GM12864 (cell line): Measurements from ENCODE around the gene FPR2.

Experiments
- DNase-seq: peaks from one replicate; pipeline ENCODE4 v3.0.0-alpha.2; 2011; ENCODE audit warnings: low read depth
- H3K4me3 ChIP-seq: 2 replicates; pipeline ENCODE4 v1.5.1; 2011; ENCODE audit warnings: mild to moderate bottlenecking, low read depth, low read length, control low read depth
- TF ChIP-seq, protein P1 (sequence below): IDR thresholded peaks from 2 replicates; pipeline ENCODE4 v1.5.1; 2011; ENCODE audit warnings: low read depth, mild to moderate bottlenecking, moderate library complexity, low read length, control low read depth, inconsistent platforms; ENCODE audit errors: missing control alignments

Gene FPR2

DNA sequence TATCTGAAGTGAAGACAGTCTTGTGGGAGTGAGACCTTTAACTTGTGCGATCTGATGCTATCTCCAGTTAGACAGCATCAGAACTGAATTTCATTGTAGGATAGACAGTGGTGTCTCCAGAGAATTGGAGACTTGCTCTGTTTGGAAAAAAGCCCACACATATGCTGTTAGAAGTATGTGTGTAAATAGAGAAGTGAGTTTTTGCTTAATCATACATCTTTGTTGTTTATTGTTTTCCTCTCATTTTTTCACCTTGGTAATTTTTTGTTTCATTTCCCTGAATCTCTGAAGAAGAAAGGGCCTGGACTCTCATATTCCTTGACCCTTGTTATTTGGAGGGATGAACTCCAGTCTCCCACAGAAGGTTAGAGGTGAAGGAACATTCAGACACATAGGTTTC is 55.7 kb downstream of the FPR2 start:
- DNase-seq: no peak
- no peak overlapping the region for H3K4me3 ChIP-seq
- TF ChIP-seq, protein P1, sequence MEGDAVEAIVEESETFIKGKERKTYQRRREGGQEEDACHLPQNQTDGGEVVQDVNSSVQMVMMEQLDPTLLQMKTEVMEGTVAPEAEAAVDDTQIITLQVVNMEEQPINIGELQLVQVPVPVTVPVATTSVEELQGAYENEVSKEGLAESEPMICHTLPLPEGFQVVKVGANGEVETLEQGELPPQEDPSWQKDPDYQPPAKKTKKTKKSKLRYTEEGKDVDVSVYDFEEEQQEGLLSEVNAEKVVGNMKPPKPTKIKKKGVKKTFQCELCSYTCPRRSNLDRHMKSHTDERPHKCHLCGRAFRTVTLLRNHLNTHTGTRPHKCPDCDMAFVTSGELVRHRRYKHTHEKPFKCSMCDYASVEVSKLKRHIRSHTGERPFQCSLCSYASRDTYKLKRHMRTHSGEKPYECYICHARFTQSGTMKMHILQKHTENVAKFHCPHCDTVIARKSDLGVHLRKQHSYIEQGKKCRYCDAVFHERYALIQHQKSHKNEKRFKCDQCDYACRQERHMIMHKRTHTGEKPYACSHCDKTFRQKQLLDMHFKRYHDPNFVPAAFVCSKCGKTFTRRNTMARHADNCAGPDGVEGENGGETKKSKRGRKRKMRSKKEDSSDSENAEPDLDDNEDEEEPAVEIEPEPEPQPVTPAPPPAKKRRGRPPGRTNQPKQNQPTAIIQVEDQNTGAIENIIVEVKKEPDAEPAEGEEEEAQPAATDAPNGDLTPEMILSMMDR: no peak

DNA sequence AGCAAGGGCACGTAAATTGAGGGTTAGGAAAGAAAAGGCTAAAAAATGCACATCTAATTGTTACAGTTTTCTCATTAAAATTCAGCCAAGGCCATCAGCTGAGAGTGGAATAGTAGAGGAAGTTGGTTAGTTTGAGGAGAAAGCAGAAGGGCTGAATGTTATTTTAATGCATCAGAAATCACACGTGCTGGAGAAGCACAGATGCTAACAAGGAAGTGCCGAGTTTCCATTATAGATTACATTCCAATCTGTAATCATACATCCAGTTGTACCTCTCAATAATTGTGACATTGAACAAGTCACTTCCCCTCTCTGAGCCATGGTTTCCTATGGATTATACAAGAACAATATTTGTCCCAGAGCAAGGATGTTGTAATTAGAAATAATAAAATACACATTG is 59.0 kb downstream of the FPR2 start:
- TF ChIP-seq, protein P1: no peak

More for the DNA sequence above, 59.0 kb downstream of the FPR2 start:
- no peak overlapping the region for H3K4me3 ChIP-seq
- DNase-seq: no peak
